Stomach (tissue), 9 donors: Measurements from ENCODE around the gene MMP28. TPM values are rescaled to one million over a fixed set of nuclear protein-coding genes. Genes with fewer than 3 reads are reported as not detected.

ENCODE experiments used
- DNase-seq, 2 donors: peaks; one replicate each; pipeline versions ENCODE4 v3.0.0 to v3.0.0-alpha.2; 2013 to 2019
- H3K27ac ChIP-seq, 5 donors: fragments of 200-600 bp in 4 of 5; sonication (generic) in 4 of 5; one replicate each; pipeline ENCODE4 v1.5.1; 2013 to 2019; ENCODE audit warnings: mild to moderate bottlenecking in 1 of 5, moderate library complexity in 1 of 5
- H3K27me3 ChIP-seq, 3 donors: fragments of 200-600 bp; sonication (generic); one replicate each; pipeline ENCODE4 v1.5.1; 2017 to 2019; ENCODE audit warnings: mixed run types in 1 of 3
- H3K36me3 ChIP-seq, 4 donors: fragments of 200-600 bp; sonication (generic); 1 replicate in 3 of 4; 2 replicates in 1 of 4; pipeline ENCODE4 v1.5.1; 2016 to 2019
- H3K4me1 ChIP-seq, 4 donors: fragments of 200-600 bp; sonication (generic); one replicate each; pipeline ENCODE4 v1.5.1; 2016 to 2019
- H3K4me3 ChIP-seq, 4 donors: fragments of 200-600 bp; sonication (generic) in 3 of 4; one replicate each; pipeline ENCODE4 v1.5.1; 2016 to 2019; ENCODE audit warnings: mild to moderate bottlenecking in 1 of 4
- H3K9me3 ChIP-seq, 4 donors: fragments of 200-600 bp; sonication (generic); one replicate each; pipeline ENCODE4 v1.5.1; 2016 to 2019
- CTCF ChIP-seq, 7 experiments: fragments of 450-650 bp in 4 of 7; fragments of 200-600 bp in 3 of 7; sonication (generic) in 3 of 7; IDR thresholded peaks; one replicate each; pipeline ENCODE4 v1.5.1; 2016 to 2019; ENCODE audit warnings: antibody characterized with exemption in 7 of 7, control low read depth in 2 of 7, mild to moderate bottlenecking in 1 of 7
- EP300 ChIP-seq: sonication (generic); formaldehyde crosslinking; IDR thresholded peaks from one replicate; pipeline ENCODE4 v1.6.1; 2017; ENCODE audit warnings: antibody characterized with exemption
- POLR2A ChIP-seq, 4 donors: fragments of 450-650 bp; IDR thresholded peaks; one replicate each; pipeline ENCODE4 v1.6.1; 2016; ENCODE audit warnings: antibody characterized with exemption in 4 of 4, control low read depth in 2 of 4, mild to moderate bottlenecking in 1 of 4, moderate library complexity in 1 of 4
- POLR2AphosphoS5 ChIP-seq, 3 donors: sonication (generic); formaldehyde crosslinking; IDR thresholded peaks; one replicate each; pipeline ENCODE4 v1.6.1; 2016; ENCODE audit warnings: antibody characterized with exemption in 3 of 3
- WGBS, 5 donors: extraction: QIAGEN DNeasy Blood & Tissue Kit in 3 of 5; methylation state at CpG; one replicate each; pipeline versions ENCODE4 v1.1.5 to v1.1.7; 2013 to 2018; 5-methylcytosine and 5-hydroxymethylcytosine counted together
- intact Hi-C: fragments of 100-400 bp; cut with DNase I; formaldehyde crosslinking; loops from one replicate; pipeline ENCODE4 v1.15.1; 2023; ENCODE audit warnings: low total_unique reads
- polyA plus RNA-seq, 3 donors: library from polyadenylated mRNA; stranded (reverse); fragments of 200-250 nt; gene quantifications; one replicate each; pipeline ENCODE4 v1.2.3, GENCODE V29; 2013
- total RNA-seq, 5 donors: library from RNA; depleted of rRNA; stranded (reverse); fragments of >200 nt; gene quantifications; one replicate each; pipeline versions ENCODE4 v1.1.0 to v1.2.3, GENCODE V29; 2014 to 2016
- donor health status: healthy with polysubstance abuse.
- donor health status: Bipolar disorder and iron deficiency.
- donor health status: healthy.

Gene MMP28
- total and polyA plus RNA-seq, 8 donors: 2.2 to 75.0 (median 19.6) TPM

GRCh38 chr17:35740997-35741931 lies 54.2 kb downstream of the MMP28 start:
- intact Hi-C loops: no loop called here
- DNase-seq: peak in 1 of 2 donors; percentile 54
- TF ChIP-seq CTCF (IDR thresholded peaks at IDR 0.05) (no peak), POLR2AphosphoS5 (IDR thresholded peaks at IDR 0.05) (no peak), EP300 (no peak), POLR2A (IDR thresholded peaks at IDR 0.05) (no peak)
- Histone ChIP-seq H3K4me1 (peaks cover 5 to 11% (median 8%) of the 10 kb centered on the region in 4 donors), H3K4me3 (peak overlapping the region; percentile 9 to 37 (median 25)), H3K27ac (no peak overlapping the region), H3K36me3 (no peaks in the 10 kb centered on the region), H3K27me3 (peaks cover 4 to 77% (median 30%) of the 10 kb centered on the region in 3 donors), H3K9me3 (no peaks in the 10 kb centered on the region)
- WGBS, 5 donors: 10 to 21% (median 19%) methylated on average over 25 to 73 of the region's 73 CpGs

- peaks cover 4 to 68% (median 30%) of the 10 kb centered on the region in 3 donors for H3K27me3 ChIP-seq
- WGBS, 5 donors: 87 to 90% (median 89%) methylated on average over 6 to 7 of the region's 7 CpGs
These were observed 55.2 kb downstream of the MMP28 start for GRCh38 chr17:35740216-35740615.

GRCh38 chr17:35738519-35739133 lies 56.8 kb downstream of the MMP28 start:
- H3K9me3 ChIP-seq: no peaks in the 10 kb centered on the region
- no peaks in the 10 kb centered on the region for H3K36me3 ChIP-seq
- TF ChIP-seq CTCF (IDR thresholded peaks at IDR 0.05): no peak
- TF ChIP-seq POLR2A (IDR thresholded peaks at IDR 0.05): no peak
- TF ChIP-seq EP300: no peak
- no peak for TF ChIP-seq POLR2AphosphoS5 (IDR thresholded peaks at IDR 0.05)
- H3K27ac ChIP-seq: no peak overlapping the region
- no peak for DNase-seq
- H3K4me1 ChIP-seq: peaks cover 5 to 11% (median 8%) of the 10 kb centered on the region in 4 donors
- 78 to 97% (median 84%) methylated on average over 3 to 5 of the region's 5 CpGs for WGBS, 5 donors
- H3K4me3 ChIP-seq: no peak overlapping the region
- H3K27me3 ChIP-seq: peaks cover 4 to 52% (median 30%) of the 10 kb centered on the region in 3 donors
- intact Hi-C loops: loop anchor here (10.0 kb wide), 1 partner anchor 124 kb away; no protein-coding TSS in a partner anchor

More at GRCh38 chr17:35740216-35740615, 55.2 kb downstream of the MMP28 start:
- no peaks in the 10 kb centered on the region for H3K9me3 ChIP-seq
- no peak overlapping the region for H3K4me3 ChIP-seq
- intact Hi-C loops: no loop called here
- TF ChIP-seq EP300: no peak
- no peak for TF ChIP-seq CTCF (IDR thresholded peaks at IDR 0.05)
- TF ChIP-seq POLR2AphosphoS5 (IDR thresholded peaks at IDR 0.05): no peak
- TF ChIP-seq POLR2A (IDR thresholded peaks at IDR 0.05): no peak
- peaks cover 5 to 11% (median 8%) of the 10 kb centered on the region in 4 donors for H3K4me1 ChIP-seq
- no peaks in the 10 kb centered on the region for H3K36me3 ChIP-seq
- H3K27ac ChIP-seq: no peak overlapping the region
- no peak for DNase-seq

- WGBS, 5 donors: 85 to 94% (median 89%) methylated on average over 5 of the region's 5 CpGs
- no peaks in the 10 kb centered on the region for H3K9me3 ChIP-seq
- peaks cover 0 to 43% (median 7%) of the 10 kb centered on the region in 3 donors for H3K27me3 ChIP-seq
- no peak overlapping the region for H3K27ac ChIP-seq
- H3K4me1 ChIP-seq: peaks cover 7 to 20% (median 15%) of the 10 kb centered on the region in 4 donors
- H3K4me3 ChIP-seq: no peak overlapping the region
- intact Hi-C loops: loop anchor here (10.0 kb wide), 1 partner anchor 121 kb away; no protein-coding TSS in a partner anchor
- TF ChIP-seq POLR2A (IDR thresholded peaks at IDR 0.05) (no peak), CTCF (IDR thresholded peaks at IDR 0.05) (no peak), POLR2AphosphoS5 (IDR thresholded peaks at IDR 0.05) (no peak), EP300 (no peak)
- no peak for DNase-seq
- H3K36me3 ChIP-seq: no peaks in the 10 kb centered on the region
These were observed 59.2 kb downstream of the MMP28 start for GRCh38 chr17:35736236-35736635.
